GM13977 (cell line): ENCODE data around the gene TYK2.

ENCODE experiments used
- DNase-seq: peaks from one replicate; pipeline ENCODE4 v3.0.0; 2012; ENCODE audit warnings: low spot score
- in situ Hi-C: fragments of 300-500 bp; cut with MboI; formaldehyde crosslinking; loops from one replicate; pipeline ENCODE4 v1.12.0; 2022; ENCODE audit warnings: low sequenced_read_pairs, low pct_unique_long_range_greater_than_20kb, mixed read lengths, inconsistent platforms; ENCODE audit not compliant: unreplicated experiment
- TF ChIP-seq, protein P1 (sequence below): IDR thresholded peaks from 2 replicates; pipeline ENCODE4 v1.5.1; 2012; ENCODE audit warnings: mild to moderate bottlenecking, control low read depth; ENCODE audit not compliant: insufficient read depth; ENCODE audit errors: extremely low read depth, missing control alignments

The TYK2 gene

DNA sequence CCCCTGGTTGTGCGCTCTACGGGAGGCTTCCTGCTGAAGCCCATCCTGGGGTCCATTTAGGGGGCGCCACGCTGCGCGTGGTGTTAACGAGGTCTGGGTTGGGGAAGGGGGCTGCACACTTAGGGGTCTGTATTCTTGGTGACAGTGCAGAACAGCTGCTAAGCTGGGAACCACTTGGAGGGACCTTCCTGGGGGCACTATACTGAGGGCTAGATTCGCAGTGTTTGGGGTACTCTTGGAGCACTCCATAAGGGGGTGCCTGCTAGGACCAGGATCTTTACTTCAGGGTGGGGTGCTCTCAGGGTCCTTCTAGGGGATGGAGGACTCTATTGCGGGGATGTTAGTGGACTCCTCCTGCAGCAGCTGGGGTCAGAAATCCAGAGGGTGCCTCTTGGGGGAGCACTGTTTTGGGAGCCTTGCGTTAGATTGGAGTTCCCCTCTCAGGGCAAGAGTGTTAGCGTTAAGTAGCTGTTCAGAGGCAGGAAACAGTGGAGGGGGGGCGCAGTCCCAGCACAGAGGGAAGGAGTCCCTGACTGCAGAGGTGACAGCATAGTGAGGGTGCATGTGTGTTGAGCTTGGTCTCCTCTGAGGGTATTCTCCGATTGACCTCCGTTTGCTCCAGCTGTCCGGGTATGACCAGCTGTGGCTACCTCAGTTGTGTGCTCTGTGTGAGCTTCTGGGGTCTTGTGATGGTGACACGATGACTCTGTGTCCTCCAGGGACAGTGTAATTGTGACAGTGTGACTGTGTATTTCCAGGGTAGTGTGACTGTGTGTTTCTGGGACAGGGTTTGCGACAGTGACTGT is 41.1 kb upstream of the TYK2 start:
- in situ Hi-C loops = no loop called here
- no peak for DNase-seq
- TF ChIP-seq, protein P1, sequence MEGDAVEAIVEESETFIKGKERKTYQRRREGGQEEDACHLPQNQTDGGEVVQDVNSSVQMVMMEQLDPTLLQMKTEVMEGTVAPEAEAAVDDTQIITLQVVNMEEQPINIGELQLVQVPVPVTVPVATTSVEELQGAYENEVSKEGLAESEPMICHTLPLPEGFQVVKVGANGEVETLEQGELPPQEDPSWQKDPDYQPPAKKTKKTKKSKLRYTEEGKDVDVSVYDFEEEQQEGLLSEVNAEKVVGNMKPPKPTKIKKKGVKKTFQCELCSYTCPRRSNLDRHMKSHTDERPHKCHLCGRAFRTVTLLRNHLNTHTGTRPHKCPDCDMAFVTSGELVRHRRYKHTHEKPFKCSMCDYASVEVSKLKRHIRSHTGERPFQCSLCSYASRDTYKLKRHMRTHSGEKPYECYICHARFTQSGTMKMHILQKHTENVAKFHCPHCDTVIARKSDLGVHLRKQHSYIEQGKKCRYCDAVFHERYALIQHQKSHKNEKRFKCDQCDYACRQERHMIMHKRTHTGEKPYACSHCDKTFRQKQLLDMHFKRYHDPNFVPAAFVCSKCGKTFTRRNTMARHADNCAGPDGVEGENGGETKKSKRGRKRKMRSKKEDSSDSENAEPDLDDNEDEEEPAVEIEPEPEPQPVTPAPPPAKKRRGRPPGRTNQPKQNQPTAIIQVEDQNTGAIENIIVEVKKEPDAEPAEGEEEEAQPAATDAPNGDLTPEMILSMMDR = no peak

DNA sequence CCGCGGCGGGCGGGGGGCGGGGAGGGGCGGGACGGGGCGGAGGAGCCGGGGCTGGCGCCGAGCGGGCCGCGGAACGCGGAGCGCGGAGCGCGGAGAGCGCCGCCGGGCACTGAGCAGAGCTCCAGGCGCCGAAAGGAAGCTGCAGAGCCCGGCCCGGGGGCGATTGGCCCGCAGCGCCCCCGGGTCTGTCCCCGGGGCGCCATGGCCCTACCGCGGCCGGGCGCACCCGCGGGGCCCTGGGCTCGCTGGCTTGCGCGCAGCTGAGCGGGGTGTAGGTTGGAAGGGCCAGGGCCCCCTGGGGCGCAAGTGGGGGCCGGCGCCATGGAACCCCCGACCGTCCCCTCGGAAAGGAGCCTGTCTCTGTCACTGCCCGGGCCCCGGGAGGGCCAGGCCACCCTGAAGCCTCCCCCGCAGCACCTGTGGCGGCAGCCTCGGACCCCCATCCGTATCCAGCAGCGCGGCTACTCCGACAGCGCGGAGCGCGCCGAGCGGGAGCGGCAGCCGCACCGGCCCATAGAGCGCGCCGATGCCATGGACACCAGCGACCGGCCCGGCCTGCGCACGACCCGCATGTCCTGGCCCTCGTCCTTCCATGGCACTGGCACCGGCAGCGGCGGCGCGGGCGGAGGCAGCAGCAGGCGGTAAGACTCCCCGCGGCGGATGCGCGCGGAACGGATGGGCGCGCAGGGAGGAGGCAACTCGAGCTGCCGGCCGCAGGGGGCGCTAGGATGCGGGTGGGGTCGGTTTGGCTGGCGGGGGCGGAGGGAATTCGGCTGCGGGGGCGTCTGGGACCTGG is 40.3 kb upstream of the TYK2 start, which contains the start of gene PDE4A:
Gene PDE4A, plus strand, starts transcription at position 95 of the 796 bp plus-strand sequence. Its CDS starts 227 bp downstream, at position 322.
- in situ Hi-C loops = no loop called here
- peak; percentile 69 for DNase-seq
- TF ChIP-seq, protein P1 = peak; percentile 76

DNA sequence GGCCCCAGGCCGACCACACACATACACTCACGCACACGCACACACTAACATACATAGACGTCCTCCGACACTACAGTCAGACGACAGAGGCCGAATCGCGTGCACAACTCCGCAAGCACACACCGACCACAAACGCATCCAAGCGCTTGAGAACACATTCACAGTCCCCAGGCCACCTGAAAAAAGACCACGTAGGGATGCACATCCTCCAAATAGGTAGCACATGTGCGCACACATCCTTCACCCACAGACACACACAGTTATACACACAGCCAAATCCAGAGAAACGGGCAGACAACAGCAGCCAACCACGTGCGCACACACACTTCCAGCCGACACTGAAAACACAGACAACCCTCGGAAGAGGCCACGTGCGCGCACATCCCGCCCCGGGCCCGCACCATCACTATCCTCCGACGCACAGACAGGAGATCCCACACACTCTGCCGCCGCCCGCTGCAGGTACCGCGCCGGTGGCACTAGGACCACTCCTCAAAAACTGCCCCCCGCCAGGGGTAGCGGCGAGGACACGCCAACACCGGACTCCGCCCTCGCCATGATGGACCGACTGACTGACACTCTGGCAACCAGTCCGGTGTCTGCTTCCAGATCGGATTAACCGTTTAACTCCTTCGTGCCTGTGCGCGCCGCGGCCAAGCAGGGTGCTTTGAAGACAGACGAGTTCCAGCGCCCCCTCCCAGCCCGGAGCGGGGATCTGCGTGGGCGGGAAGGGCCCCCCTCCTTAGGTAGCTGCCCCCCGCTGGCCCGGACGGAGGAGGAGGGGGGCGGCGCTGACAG is 39.5 kb upstream of the TYK2 start:
- in situ Hi-C loops = no loop called here
- peak; percentile 76 for DNase-seq

DNA sequence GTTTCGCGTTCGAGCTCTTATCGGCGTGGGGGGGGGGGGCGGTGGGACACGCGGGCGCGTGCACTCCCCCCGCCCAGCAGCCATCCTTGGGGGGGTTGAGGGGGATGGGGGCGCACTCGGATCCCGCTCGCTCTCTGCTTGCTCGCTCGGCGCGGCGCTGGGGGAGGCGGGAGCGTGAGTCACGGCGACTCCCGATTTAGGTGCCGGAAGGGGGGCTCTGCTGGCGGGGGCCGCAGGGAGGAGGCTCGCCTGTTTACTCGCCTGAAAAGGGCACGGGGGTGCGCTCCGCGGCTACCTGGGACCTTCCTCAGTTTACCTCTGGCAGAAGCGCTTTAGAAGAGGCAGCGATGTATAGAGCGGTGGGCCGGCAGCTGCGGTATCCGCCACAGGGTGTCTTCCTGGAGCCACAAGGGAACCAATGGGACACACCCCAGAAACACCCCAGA is 38.9 kb upstream of the TYK2 start:
- TF ChIP-seq, protein P1 = peak; percentile 14
- no peak for DNase-seq
- in situ Hi-C loops = no loop called here

More for the DNA sequence above, 39.5 kb upstream of the TYK2 start:
- TF ChIP-seq, protein P1 = no peak

DNA sequence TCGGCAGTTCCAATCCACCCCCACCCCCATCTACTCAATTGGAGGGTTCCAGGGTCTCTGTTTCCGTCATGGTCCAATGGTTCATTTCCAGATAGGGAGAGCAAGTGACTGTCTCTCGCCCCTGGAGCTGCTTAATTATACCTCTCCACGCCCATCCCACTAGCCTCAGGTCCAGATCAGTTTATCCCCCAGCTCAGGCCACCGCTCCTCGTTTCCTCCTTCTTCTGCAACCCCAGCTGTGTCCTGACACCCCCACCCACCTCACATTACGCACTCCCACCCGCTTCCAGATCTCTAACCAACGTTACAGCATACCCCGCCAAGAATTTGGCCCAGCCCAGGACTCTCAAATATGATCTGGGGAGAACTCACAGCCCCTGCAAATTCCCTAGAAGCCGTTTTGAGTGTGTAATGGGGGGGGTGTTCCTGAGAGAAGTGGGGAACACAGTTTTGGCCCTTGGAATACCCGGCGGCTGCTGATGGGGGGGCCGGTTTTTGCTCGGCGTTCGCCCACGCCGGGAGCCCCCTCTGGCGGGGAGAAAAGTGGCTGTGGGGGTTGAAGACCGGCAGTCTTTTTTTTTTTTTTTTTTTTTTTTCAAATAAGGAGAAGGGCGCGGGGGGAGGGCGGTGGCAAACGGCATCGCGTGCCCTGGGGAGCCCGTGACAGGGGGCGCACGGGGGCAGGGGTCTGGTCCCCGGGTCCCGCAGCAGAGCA is 38.3 kb upstream of the TYK2 start:
- in situ Hi-C loops = no loop called here
- TF ChIP-seq, protein P1 = peak; percentile 9
- DNase-seq = no peak

DNA sequence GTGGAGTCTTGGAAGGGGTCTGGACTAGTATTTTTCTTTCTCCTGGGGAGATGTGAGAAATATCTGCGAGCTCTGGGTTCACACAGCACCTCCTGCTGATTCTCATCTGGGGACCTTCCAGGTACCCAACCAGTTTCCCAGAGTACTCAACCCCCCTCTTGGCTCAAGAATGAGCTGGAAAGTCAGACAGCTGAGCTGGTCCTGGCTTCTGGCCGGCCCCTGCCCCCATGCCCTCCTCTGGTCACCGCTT is 37.8 kb upstream of the TYK2 start:
- TF ChIP-seq, protein P1 = no peak

More for the DNA sequence above, 37.8 kb upstream of the TYK2 start:
- in situ Hi-C loops = no loop called here
- no peak for DNase-seq
